SK-N-SH treated with all-trans-retinoic acid at 6 μM for 48 hours (cell line): ENCODE data around the gene KRT86.

Source experiments
- ATAC-seq: fragments of 200-7000 bp; cut with Tn5 transposase; 3 replicates; pipeline ENCODE4 v1.9.1; 2020; ENCODE audit warnings: mild to moderate bottlenecking, moderate library complexity
- ARNTL ChIP-seq: fragments of 450-650 bp; formaldehyde crosslinking; IDR thresholded peaks from 2 replicates; pipeline ENCODE4 v1.5.0; 2020; ENCODE audit warnings: low read depth, mild to moderate bottlenecking, moderate library complexity, borderline replicate concordance
- BACH2 ChIP-seq: fragments of 250-450 bp; sonication (Bioruptor Pico); IDR thresholded peaks from 2 replicates; pipeline ENCODE4 v1.9.0; 2021; ENCODE audit warnings: mild to moderate bottlenecking, borderline replicate concordance
- CSDC2 ChIP-seq: fragments of 250-450 bp; sonication (Bioruptor Pico); IDR thresholded peaks from 2 replicates; pipeline ENCODE4 v1.5.0; 2020; ENCODE audit warnings: mild to moderate bottlenecking, moderate library complexity
- ESRRG ChIP-seq: fragments of 250-450 bp; sonication (Bioruptor Pico); IDR thresholded peaks from 2 replicates; pipeline ENCODE4 v1.6.1; 2021; ENCODE audit warnings: mild to moderate bottlenecking
- GLIS3 ChIP-seq: fragments of 250-450 bp; sonication (Bioruptor Pico); IDR thresholded peaks from 2 replicates; pipeline ENCODE4 v1.5.0; 2020; ENCODE audit warnings: mild to moderate bottlenecking, moderate library complexity
- PATZ1 ChIP-seq: fragments of 250-450 bp; sonication (Bioruptor Pico); IDR thresholded peaks from 2 replicates; pipeline ENCODE4 v1.8.0; 2020; ENCODE audit warnings: mild to moderate bottlenecking, moderate library complexity, borderline replicate concordance
- POU6F1 ChIP-seq: fragments of 250-450 bp; sonication (Bioruptor Pico); IDR thresholded peaks from 2 replicates; pipeline ENCODE4 v1.8.0; 2021; ENCODE audit warnings: low read depth, mild to moderate bottlenecking, moderate library complexity, borderline replicate concordance
- PPARA ChIP-seq: fragments of 250-450 bp; sonication (Bioruptor Pico); IDR thresholded peaks from 2 replicates; pipeline ENCODE4 v1.5.0; 2020; ENCODE audit warnings: mild to moderate bottlenecking, borderline replicate concordance
- SNAI2 ChIP-seq: fragments of 250-450 bp; sonication (Bioruptor Pico); IDR thresholded peaks from 2 replicates; pipeline ENCODE4 v1.5.0; 2020; ENCODE audit warnings: mild to moderate bottlenecking, moderate library complexity
- TCF4 ChIP-seq: fragments of 250-450 bp; sonication (Bioruptor Pico); IDR thresholded peaks from 2 replicates; pipeline ENCODE4 v1.8.0; 2021; ENCODE audit warnings: mild to moderate bottlenecking, moderate library complexity, borderline replicate concordance
- TOX ChIP-seq: fragments of 250-450 bp; sonication (Bioruptor Pico); IDR thresholded peaks from 2 replicates; pipeline ENCODE4 v1.8.0; 2021; ENCODE audit warnings: mild to moderate bottlenecking, moderate library complexity, borderline replicate concordance
- TSHZ2 ChIP-seq: fragments of 250-450 bp; sonication (Bioruptor Pico); IDR thresholded peaks from 2 replicates; pipeline ENCODE4 v1.5.0; 2020; ENCODE audit warnings: mild to moderate bottlenecking, moderate library complexity
- ZC3H10 ChIP-seq: fragments of 250-450 bp; sonication (Bioruptor Pico); IDR thresholded peaks from 2 replicates; pipeline ENCODE4 v1.5.1; 2021; ENCODE audit warnings: mild to moderate bottlenecking, moderate library complexity
- ZFP3 ChIP-seq: fragments of 250-450 bp; sonication (Bioruptor Pico); IDR thresholded peaks from 2 replicates; pipeline ENCODE4 v1.5.0; 2020; ENCODE audit warnings: mild to moderate bottlenecking, moderate library complexity
- ZFP30 ChIP-seq: fragments of 450-650 bp; formaldehyde crosslinking; IDR thresholded peaks from 2 replicates; pipeline ENCODE4 v1.5.0; 2022; ENCODE audit warnings: mild to moderate bottlenecking, moderate library complexity
- ZNF565 ChIP-seq: fragments of 450-650 bp; formaldehyde crosslinking; conservative IDR thresholded peaks from 2 replicates; pipeline ENCODE4 v1.5.0; 2020; ENCODE audit warnings: low read depth, mild to moderate bottlenecking, moderate library complexity
- ZNF70 ChIP-seq: fragments of 450-650 bp; formaldehyde crosslinking; IDR thresholded peaks from 2 replicates; pipeline ENCODE4 v1.5.0; 2020; ENCODE audit warnings: mild to moderate bottlenecking, moderate library complexity
- ZNF8 ChIP-seq: fragments of 450-650 bp; formaldehyde crosslinking; IDR thresholded peaks from 2 replicates; pipeline ENCODE4 v1.5.0; 2020; ENCODE audit warnings: mild to moderate bottlenecking, moderate library complexity
- TF ChIP-seq, protein P1 (sequence below): fragments of 250-450 bp; sonication (Bioruptor Pico); IDR thresholded peaks from 2 replicates; pipeline ENCODE4 v1.5.1; 2020; ENCODE audit warnings: low read depth, mild to moderate bottlenecking, moderate library complexity
- TF ChIP-seq, protein P2 (sequence below): fragments of 250-450 bp; sonication (Bioruptor Pico); IDR thresholded peaks from 2 replicates; pipeline ENCODE4 v1.5.1; 2021; ENCODE audit warnings: mild to moderate bottlenecking, moderate library complexity

The KRT86 gene

DNA sequence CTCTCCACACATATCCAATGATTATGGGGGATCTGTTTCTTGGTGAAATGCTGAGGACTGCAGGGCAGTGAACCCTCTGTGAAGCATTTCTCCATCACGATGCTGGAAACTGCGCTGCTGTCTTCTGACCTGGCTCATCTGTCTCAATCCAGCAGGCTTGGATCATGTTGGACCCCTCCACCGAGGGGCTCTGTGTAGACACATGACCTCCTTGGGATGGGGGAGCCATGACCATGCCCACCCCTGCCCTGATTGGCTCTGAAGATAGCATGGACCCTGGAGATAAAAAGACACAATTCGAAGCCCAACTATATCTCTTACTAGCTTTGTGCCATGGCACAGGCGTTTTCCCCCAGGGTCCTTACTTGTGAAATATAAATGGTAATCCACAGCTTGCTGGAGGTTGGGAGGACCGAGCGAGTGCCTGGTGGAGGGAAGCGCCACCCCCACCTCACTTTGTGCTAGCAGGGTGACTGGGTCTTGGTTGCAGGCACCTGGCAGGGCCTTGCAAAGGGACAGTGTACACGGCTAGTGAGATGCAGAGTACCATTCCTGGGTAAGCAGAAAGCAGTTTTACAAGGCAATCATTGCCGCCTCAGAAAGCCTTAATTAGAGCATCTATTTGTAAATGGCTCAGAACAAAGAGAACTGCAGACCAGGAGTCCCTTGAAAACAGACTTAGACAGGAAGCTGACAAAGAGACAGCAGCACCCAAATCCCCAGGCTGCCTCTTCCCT lies 49.1 kb downstream of the KRT86 start (continued):
- TF ChIP-seq PATZ1 (CRISPR knock-in tag): no peak

DNA sequence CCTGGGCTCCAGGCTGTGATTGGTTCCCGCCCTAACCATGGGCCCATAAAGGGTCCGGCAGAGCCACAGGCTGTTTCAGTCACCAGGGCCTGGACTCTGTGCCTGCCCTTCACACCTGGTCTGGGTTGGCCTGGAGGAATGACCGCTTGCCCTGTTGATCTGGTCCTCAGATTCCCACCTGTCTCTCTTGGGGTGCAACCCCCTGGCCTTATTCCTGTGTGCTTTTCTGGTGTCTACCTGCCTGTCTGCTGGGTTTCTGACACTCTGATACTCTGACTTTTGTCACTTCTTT lies 49.7 kb downstream of the KRT86 start:
- TF ChIP-seq BACH2 (CRISPR knock-in tag) (no peak), ZNF70 (CRISPR knock-in tag) (no peak), TOX (CRISPR knock-in tag) (no peak), POU6F1 (CRISPR knock-in tag) (no peak), ARNTL (CRISPR knock-in tag) (no peak), ZFP30 (no peak), GLIS3 (CRISPR knock-in tag) (no peak), CSDC2 (CRISPR knock-in tag) (no peak), ESRRG (CRISPR knock-in tag) (no peak), ZFP3 (CRISPR knock-in tag) (no peak), ZC3H10 (CRISPR knock-in tag) (no peak), ZNF8 (CRISPR knock-in tag) (no peak)
- TF ChIP-seq, protein P1, sequence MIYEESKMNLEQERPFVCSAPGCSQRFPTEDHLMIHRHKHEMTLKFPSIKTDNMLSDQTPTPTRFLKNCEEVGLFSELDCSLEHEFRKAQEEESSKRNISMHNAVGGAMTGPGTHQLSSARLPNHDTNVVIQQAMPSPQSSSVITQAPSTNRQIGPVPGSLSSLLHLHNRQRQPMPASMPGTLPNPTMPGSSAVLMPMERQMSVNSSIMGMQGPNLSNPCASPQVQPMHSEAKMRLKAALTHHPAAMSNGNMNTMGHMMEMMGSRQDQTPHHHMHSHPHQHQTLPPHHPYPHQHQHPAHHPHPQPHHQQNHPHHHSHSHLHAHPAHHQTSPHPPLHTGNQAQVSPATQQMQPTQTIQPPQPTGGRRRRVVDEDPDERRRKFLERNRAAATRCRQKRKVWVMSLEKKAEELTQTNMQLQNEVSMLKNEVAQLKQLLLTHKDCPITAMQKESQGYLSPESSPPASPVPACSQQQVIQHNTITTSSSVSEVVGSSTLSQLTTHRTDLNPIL (CRISPR knock-in tag): no peak
- TF ChIP-seq, protein P2, sequence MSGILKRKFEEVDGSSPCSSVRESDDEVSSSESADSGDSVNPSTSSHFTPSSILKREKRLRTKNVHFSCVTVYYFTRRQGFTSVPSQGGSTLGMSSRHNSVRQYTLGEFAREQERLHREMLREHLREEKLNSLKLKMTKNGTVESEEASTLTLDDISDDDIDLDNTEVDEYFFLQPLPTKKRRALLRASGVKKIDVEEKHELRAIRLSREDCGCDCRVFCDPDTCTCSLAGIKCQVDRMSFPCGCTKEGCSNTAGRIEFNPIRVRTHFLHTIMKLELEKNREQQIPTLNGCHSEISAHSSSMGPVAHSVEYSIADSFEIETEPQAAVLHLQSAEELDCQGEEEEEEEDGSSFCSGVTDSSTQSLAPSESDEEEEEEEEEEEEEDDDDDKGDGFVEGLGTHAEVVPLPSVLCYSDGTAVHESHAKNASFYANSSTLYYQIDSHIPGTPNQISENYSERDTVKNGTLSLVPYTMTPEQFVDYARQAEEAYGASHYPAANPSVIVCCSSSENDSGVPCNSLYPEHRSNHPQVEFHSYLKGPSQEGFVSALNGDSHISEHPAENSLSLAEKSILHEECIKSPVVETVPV (CRISPR knock-in tag): no peak
- no peak for ATAC-seq

DNA sequence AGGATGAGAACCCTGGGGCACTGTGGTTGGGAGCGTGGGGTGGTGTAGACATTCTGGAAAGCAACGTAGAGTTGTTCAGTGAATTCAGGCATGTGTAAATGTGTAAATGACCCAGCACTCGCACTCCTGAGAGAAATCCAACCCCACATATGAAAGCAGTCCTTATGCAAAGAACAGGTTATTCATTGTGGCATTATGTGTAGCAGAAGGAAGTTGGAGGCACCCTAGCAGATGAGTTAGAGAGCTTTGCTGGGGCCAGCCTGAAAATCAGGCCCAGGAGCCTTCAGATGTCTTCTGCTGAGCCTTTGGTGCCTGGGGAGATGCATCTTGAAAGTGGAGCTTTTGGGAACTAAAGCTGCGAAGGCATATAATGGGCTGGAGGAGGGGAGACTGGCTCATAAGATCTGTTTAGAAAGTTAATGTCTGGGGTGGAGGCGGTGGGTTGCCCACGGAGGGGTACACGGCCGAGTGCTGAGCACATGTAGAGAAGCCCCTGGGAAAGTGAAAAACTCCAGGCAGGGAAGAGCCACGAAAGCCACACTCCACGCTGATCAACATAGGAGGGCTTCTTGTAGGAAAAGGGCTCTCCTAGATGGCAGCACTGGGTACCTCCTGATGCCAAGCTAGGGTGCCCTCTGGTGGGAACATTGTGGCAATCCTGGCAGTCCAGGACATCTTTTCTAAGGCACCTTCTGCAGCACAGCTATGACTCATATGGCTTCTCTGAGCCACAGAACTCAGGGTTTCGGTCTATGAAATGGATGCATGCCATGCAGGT lies 52.8 kb downstream of the KRT86 start:
- TF ChIP-seq ZNF565 (CRISPR knock-in tag) (no peak), PPARA (no peak), ZC3H10 (CRISPR knock-in tag) (no peak), ZFP30 (no peak), ZNF8 (CRISPR knock-in tag) (no peak), TOX (CRISPR knock-in tag) (no peak), SNAI2 (CRISPR knock-in tag) (no peak), BACH2 (CRISPR knock-in tag) (no peak), ZNF70 (CRISPR knock-in tag) (no peak), ZFP3 (CRISPR knock-in tag) (no peak), TCF4 (no peak), ESRRG (CRISPR knock-in tag) (no peak), GLIS3 (CRISPR knock-in tag) (no peak), CSDC2 (CRISPR knock-in tag) (no peak), TSHZ2 (no peak)
- TF ChIP-seq, protein P1 (CRISPR knock-in tag): no peak
- ATAC-seq: peak; percentile 99
